Sciatic nerve (tissue), 2 donors: Measurements from ENCODE around the gene AVEN. TPM values are rescaled to one million over a fixed set of nuclear protein-coding genes. Genes with fewer than 3 reads are reported as not detected.

Experiments
- ATAC-seq: fragments of 200-7000 bp; cut with Tn5 transposase; one replicate; pipeline ENCODE4 v1.9.1; 2020; ENCODE audit warnings: mild to moderate bottlenecking, moderate library complexity
- DNase-seq: peaks from one replicate; pipeline ENCODE4 v3.0.0-alpha.2; 2020; ENCODE audit warnings: low spot score
- intact Hi-C: fragments of 100-400 bp; cut with DNase I; formaldehyde crosslinking; loops from one replicate; pipeline ENCODE4 v1.14.2; 2022
- total RNA-seq: library from RNA; stranded (reverse); fragmentation: NEBNext Ultra II Directional; extraction: Animal tissue kit (Norgen Biotek cat#: 25700); gene quantifications from one replicate; pipeline ENCODE4 v1.2.1, GENCODE V29; 2021
- donor health status: DM: no; HTN: no; CAD: no.
- donor health status: DM: no; HTN: no; CAD: no.

The AVEN gene
- total RNA-seq, 1 donor from 2014 or later = 11.4 TPM

GRCh38 chr15:33946152-33946551 lies 92.9 kb downstream of the AVEN start:
- ATAC-seq (no peak), DNase-seq (no peak)
- intact Hi-C loops = no loop called here

GRCh38 chr15:33941279-33942063 lies 97.5 kb downstream of the AVEN start:
- DNase-seq (no peak), ATAC-seq (no peak)
- intact Hi-C loops = no loop called here

GRCh38 chr15:33934921-33935320 lies 104.1 kb downstream of the AVEN start:
- ATAC-seq = no peak
- intact Hi-C loops = no loop called here
- DNase-seq = no peak

- DNase-seq (no peak), ATAC-seq (no peak)
- intact Hi-C loops = no loop called here
Observed at GRCh38 chr15:33934396-33934795, 104.6 kb downstream of the AVEN start.

GRCh38 chr15:33932734-33933133 lies 106.3 kb downstream of the AVEN start:
- no peak for ATAC-seq

GRCh38 chr15:33926260-33926659 lies 112.7 kb downstream of the AVEN start:
- intact Hi-C loops = no loop called here
- ATAC-seq = no peak
- no peak for DNase-seq

More at GRCh38 chr15:33932734-33933133, 106.3 kb downstream of the AVEN start:
- intact Hi-C loops = no loop called here
- DNase-seq = no peak

- no peak for DNase-seq
- intact Hi-C loops = no loop called here
- ATAC-seq = no peak
Observed at GRCh38 chr15:33923446-33923845, 115.6 kb downstream of the AVEN start.

- no peak for DNase-seq
- ATAC-seq = no peak
- intact Hi-C loops = no loop called here
Observed at GRCh38 chr15:33915571-33916407, 123.2 kb downstream of the AVEN start.

- DNase-seq (no peak), ATAC-seq (no peak)
- intact Hi-C loops = no loop called here
Observed at GRCh38 chr15:33913459-33913858, 125.5 kb downstream of the AVEN start.

GRCh38 chr15:33912326-33912725 lies 126.7 kb downstream of the AVEN start:
- ATAC-seq (no peak), DNase-seq (no peak)
- intact Hi-C loops = no loop called here

- DNase-seq (no peak), ATAC-seq (no peak)
- intact Hi-C loops = no loop called here
Observed at GRCh38 chr15:33910741-33911140, 128.3 kb downstream of the AVEN start.

- ATAC-seq = no peak
- DNase-seq = no peak
- intact Hi-C loops = no loop called here
Observed at GRCh38 chr15:33908406-33908805, 130.6 kb downstream of the AVEN start.

- intact Hi-C loops = no loop called here
- no peak for DNase-seq
- ATAC-seq = no peak
Observed at GRCh38 chr15:33907326-33907725, 131.7 kb downstream of the AVEN start.

- DNase-seq (no peak), ATAC-seq (no peak)
- intact Hi-C loops = no loop called here
Observed at GRCh38 chr15:33903661-33904060, 135.3 kb downstream of the AVEN start.

- DNase-seq (no peak), ATAC-seq (no peak)
- intact Hi-C loops = no loop called here
Observed at GRCh38 chr15:33902043-33902442, 137.0 kb downstream of the AVEN start.

GRCh38 chr15:33894193-33894592 lies 144.8 kb downstream of the AVEN start:
- ATAC-seq = no peak
- intact Hi-C loops = no loop called here
- no peak for DNase-seq

- ATAC-seq = no peak
- DNase-seq = no peak
- intact Hi-C loops = no loop called here
Observed at GRCh38 chr15:33888176-33888575, 150.8 kb downstream of the AVEN start.

GRCh38 chr15:33882921-33883320 lies 156.1 kb downstream of the AVEN start:
- intact Hi-C loops = no loop called here
- no peak for DNase-seq
- no peak for ATAC-seq

GRCh38 chr15:33874156-33874555 lies 164.8 kb downstream of the AVEN start:
- ATAC-seq = no peak
- DNase-seq = no peak
- intact Hi-C loops = no loop called here

GRCh38 chr15:33872416-33873106 lies 166.4 kb downstream of the AVEN start:
- DNase-seq (no peak), ATAC-seq (no peak)
- intact Hi-C loops = no loop called here
